Suprapubic skin (tissue), 4 donors: ENCODE results near the gene JMY. TPM values are rescaled to one million over a fixed set of nuclear protein-coding genes. Genes with fewer than 3 reads are reported as not detected.

Source experiments
- DNase-seq, 2 donors: peaks; one replicate each; pipeline ENCODE4 v3.0.0-alpha.2; 2019; ENCODE audit warnings: low spot score in 2 of 2
- H3K27ac ChIP-seq: fragments of 200-600 bp; sonication (generic); one replicate; pipeline ENCODE4 v1.5.1; 2019
- H3K27me3 ChIP-seq: fragments of 200-600 bp; sonication (generic); one replicate; pipeline ENCODE4 v1.5.1; 2019
- H3K36me3 ChIP-seq: fragments of 200-600 bp; sonication (generic); one replicate; pipeline ENCODE4 v1.5.1; 2019
- H3K4me1 ChIP-seq: fragments of 200-600 bp; sonication (generic); one replicate; pipeline ENCODE4 v1.5.1; 2019
- H3K4me3 ChIP-seq: fragments of 200-600 bp; sonication (generic); one replicate; pipeline ENCODE4 v1.5.1; 2019; ENCODE audit warnings: mild to moderate bottlenecking
- H3K9me3 ChIP-seq: fragments of 200-600 bp; sonication (generic); one replicate; pipeline ENCODE4 v1.5.1; 2019
- CTCF ChIP-seq, 2 donors: fragments of 200-600 bp in 1 of 2; fragments of 450-650 bp in 1 of 2; sonication (generic) in 1 of 2; IDR thresholded peaks; one replicate each; pipeline ENCODE4 v1.5.1; 2016 to 2019; ENCODE audit warnings: antibody characterized with exemption in 2 of 2, mild to moderate bottlenecking in 1 of 2, moderate library complexity in 1 of 2
- EP300 ChIP-seq: sonication (generic); formaldehyde crosslinking; IDR thresholded peaks from one replicate; pipeline ENCODE4 v1.6.1; 2017; ENCODE audit warnings: antibody characterized with exemption
- POLR2A ChIP-seq, 2 donors: fragments of 450-650 bp; IDR thresholded peaks; one replicate each; pipeline ENCODE4 v1.6.1; 2017; ENCODE audit warnings: antibody characterized with exemption in 2 of 2, mild to moderate bottlenecking in 2 of 2, moderate library complexity in 2 of 2
- POLR2AphosphoS5 ChIP-seq, 3 donors: sonication (generic); formaldehyde crosslinking; IDR thresholded peaks; one replicate each; pipeline ENCODE4 v1.6.1; 2017; ENCODE audit warnings: antibody characterized with exemption in 3 of 3
- whole genome bisulfite sequencing: methylation state at CpG from one replicate; pipeline ENCODE4 v1.1.5; 2018; 5-methylcytosine and 5-hydroxymethylcytosine counted together
- total RNA-seq, 4 donors: library from RNA; depleted of rRNA; stranded (reverse); fragments of >200 nt; gene quantifications; one replicate each; pipeline ENCODE4 v1.1.0, GENCODE V29; 2016

JMY gene
- total RNA-seq, 4 donors from 2014 or later = 17.6 to 34.4 (median 22.0) TPM

DNA sequence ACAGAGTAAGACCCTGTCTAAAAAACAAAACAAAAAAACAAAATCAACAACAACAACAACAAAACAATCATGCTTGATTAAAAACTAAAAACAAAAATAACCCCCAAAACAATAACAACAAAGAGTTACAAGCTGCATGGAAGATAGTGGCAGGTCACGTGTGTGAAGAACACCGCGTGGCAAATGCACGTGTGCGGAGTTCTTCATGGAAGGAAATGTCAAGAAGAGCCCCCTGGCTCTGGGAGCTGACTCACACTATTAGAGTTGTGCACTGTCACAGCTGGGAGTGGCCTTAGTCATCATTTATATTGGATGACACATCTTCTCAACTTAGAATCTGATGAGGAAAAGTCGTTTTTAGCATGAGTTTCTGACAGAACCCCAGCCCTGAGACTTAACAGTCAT is 110.5 kb downstream of the JMY start:
- H3K9me3 ChIP-seq = no peaks in the 10 kb centered on the region
- 76% methylated on average over 6 of the region's 6 CpGs for WGBS
- no peak overlapping the region for H3K4me3 ChIP-seq

GRCh38 chr5:79349047-79349446 is 113.1 kb downstream of the JMY start:
- no peaks in the 10 kb centered on the region for H3K36me3 ChIP-seq
- H3K27me3 ChIP-seq = no peaks in the 10 kb centered on the region
- no peak overlapping the region for H3K27ac ChIP-seq
- TF ChIP-seq POLR2A (IDR thresholded peaks at IDR 0.05) = no peak
- no peak for TF ChIP-seq CTCF (IDR thresholded peaks at IDR 0.05)
- TF ChIP-seq EP300 = no peak
- no peak for TF ChIP-seq POLR2AphosphoS5 (IDR thresholded peaks at IDR 0.05)
- H3K4me1 ChIP-seq = peaks cover 8% of the 10 kb centered on the region
- no peak for DNase-seq
- H3K9me3 ChIP-seq = no peaks in the 10 kb centered on the region
- 63% methylated on average over 10 of the region's 10 CpGs for WGBS
- H3K4me3 ChIP-seq = no peak overlapping the region

More for the DNA sequence above, 110.5 kb downstream of the JMY start:
- no peaks in the 10 kb centered on the region for H3K36me3 ChIP-seq
- no peaks in the 10 kb centered on the region for H3K27me3 ChIP-seq
- H3K4me1 ChIP-seq = peaks cover 8% of the 10 kb centered on the region
- no peak for TF ChIP-seq EP300
- TF ChIP-seq POLR2AphosphoS5 (IDR thresholded peaks at IDR 0.05) = no peak
- no peak for TF ChIP-seq CTCF (IDR thresholded peaks at IDR 0.05)
- no peak for TF ChIP-seq POLR2A (IDR thresholded peaks at IDR 0.05)
- no peak for DNase-seq
- no peak overlapping the region for H3K27ac ChIP-seq

DNA sequence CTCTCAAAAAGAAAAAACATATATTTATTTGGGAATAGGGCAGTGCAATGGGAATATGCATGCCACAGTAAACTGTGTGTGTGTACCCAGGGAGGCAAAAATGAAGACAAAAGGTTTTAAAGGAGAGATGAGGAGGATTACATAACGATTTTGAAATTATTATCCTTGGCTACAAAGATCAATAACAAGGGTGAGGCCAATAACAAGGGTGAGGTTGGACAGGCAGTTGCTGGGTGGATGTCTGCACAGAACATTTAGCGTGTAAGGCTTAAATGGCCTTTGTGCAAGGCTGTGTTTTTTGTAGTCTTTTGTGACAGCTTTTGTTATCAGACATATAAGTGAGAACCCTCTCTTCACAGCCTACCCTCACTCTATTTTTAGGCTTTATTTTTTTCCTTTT is 114.0 kb downstream of the JMY start:
- H3K4me3 ChIP-seq = no peak overlapping the region
- TF ChIP-seq CTCF (IDR thresholded peaks at IDR 0.05) (no peak), POLR2A (IDR thresholded peaks at IDR 0.05) (no peak), POLR2AphosphoS5 (IDR thresholded peaks at IDR 0.05) (no peak), EP300 (no peak)
- H3K9me3 ChIP-seq = no peaks in the 10 kb centered on the region
- peaks cover 8% of the 10 kb centered on the region for H3K4me1 ChIP-seq
- 57% methylated on average over 2 of the region's 2 CpGs for WGBS
- H3K36me3 ChIP-seq = no peaks in the 10 kb centered on the region
- no peak for DNase-seq
- no peak overlapping the region for H3K27ac ChIP-seq
- H3K27me3 ChIP-seq = no peaks in the 10 kb centered on the region

- no peak for TF ChIP-seq CTCF (IDR thresholded peaks at IDR 0.05)
- no peak for TF ChIP-seq POLR2AphosphoS5 (IDR thresholded peaks at IDR 0.05)
- TF ChIP-seq EP300 = no peak
- TF ChIP-seq POLR2A (IDR thresholded peaks at IDR 0.05) = no peak
- no peak for DNase-seq
- WGBS = 14% methylated on average over 1 of the region's 1 CpG
These were observed 121.5 kb downstream of the JMY start for GRCh38 chr5:79357398-79357797.

More at GRCh38 chr5:79357398-79357797, 121.5 kb downstream of the JMY start:
- H3K4me3 ChIP-seq = no peak overlapping the region
- no peaks in the 10 kb centered on the region for H3K9me3 ChIP-seq
- no peaks in the 10 kb centered on the region for H3K4me1 ChIP-seq
- no peaks in the 10 kb centered on the region for H3K27me3 ChIP-seq
- H3K36me3 ChIP-seq = no peaks in the 10 kb centered on the region
- no peak overlapping the region for H3K27ac ChIP-seq

Other genes with a start within 250 kb of the JMY start
- 1 to 10 TPM in 2 of 4 donors, under 1 TPM in 1, not detected in 1; 0.55 to 2.8 (median 1.1) TPM for gene DMGDH, start 166.5 kb upstream of the JMY start, total RNA-seq
- 1 to 10 TPM in 2 of 4 donors, under 1 TPM in 2; 0.30 to 7.5 (median 1.4) TPM for gene BHMT2, start 166.4 kb upstream of the JMY start, total RNA-seq
- under 1 TPM in 2 of 4 donors, not detected in 2; 0.30 to 0.64 TPM for gene BHMT, start 124.3 kb upstream of the JMY start, total RNA-seq